ENCODE results near the gene SHISA4.

DNA sequence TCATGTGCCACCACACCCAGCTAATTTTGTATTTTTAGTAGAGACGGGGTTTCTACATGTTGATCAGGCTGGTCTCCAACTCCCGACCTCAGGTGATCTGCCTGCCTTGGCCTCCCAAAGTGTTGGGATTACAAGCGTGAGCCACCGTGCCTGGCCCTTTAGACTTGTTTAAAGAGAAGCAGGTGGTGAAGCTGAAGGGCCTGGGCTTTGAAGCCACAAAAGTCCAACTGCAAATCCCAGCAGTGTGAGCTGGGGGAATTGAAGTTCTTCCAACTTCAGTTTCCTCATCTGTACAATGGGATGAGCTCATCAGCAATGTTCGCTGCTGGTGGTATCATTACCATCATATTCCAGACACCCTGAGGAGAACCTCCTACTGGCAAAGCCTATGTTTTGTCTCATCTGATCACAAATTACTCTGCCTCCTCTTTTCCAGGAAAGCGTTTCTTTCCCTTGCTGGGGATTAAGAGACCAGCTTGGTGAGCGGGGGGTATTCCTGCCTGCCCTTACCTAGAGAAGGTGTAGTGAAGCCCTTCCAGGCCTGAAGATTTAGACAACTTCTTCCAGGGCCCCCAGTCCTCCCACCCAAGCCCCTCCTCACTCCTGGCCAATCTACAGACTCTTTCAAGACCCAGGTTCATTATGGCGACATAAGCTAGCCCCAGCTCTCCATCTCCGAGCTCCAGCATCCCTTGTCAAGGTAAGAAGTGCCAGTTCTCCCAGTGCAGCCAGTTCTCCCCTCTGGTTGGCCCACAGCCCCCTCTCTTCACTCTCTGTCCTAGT is 2.4 kb upstream of the SHISA4 start:
- TF ChIP-seq, protein P1, sequence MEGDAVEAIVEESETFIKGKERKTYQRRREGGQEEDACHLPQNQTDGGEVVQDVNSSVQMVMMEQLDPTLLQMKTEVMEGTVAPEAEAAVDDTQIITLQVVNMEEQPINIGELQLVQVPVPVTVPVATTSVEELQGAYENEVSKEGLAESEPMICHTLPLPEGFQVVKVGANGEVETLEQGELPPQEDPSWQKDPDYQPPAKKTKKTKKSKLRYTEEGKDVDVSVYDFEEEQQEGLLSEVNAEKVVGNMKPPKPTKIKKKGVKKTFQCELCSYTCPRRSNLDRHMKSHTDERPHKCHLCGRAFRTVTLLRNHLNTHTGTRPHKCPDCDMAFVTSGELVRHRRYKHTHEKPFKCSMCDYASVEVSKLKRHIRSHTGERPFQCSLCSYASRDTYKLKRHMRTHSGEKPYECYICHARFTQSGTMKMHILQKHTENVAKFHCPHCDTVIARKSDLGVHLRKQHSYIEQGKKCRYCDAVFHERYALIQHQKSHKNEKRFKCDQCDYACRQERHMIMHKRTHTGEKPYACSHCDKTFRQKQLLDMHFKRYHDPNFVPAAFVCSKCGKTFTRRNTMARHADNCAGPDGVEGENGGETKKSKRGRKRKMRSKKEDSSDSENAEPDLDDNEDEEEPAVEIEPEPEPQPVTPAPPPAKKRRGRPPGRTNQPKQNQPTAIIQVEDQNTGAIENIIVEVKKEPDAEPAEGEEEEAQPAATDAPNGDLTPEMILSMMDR (IDR thresholded peaks at IDR 0.05; ENCODE audit: borderline replicate concordance, extremely low read depth, low read length, poor library complexity, severe bottlenecking): no peak
- no peak for TF ChIP-seq EZH2 (IDR thresholded peaks at IDR 0.05; ENCODE audit: borderline replicate concordance, low read depth, low read length, severe bottlenecking)

All from DND-41 (cell line).